Neural crest cell (in vitro differentiated cells): Measurements from ENCODE around the gene ADAMTS18. TPM values are rescaled to one million over a fixed set of nuclear protein-coding genes. Genes with fewer than 3 reads are reported as not detected.
"Not testable (repeated sequence)": the region's sequence is repeated elsewhere in the genome, so short reads cannot be mapped to it uniquely, and the experiment has no call there.

ENCODE experiments used
- DNase-seq: peaks from one replicate; pipeline ENCODE4 v3.0.0; 2021; ENCODE audit warnings: low read depth, mixed read lengths, low spot score
- H3K27ac Mint-ChIP-seq: one replicate; pipeline ENCODE4 v1.8.0; 2021; ENCODE audit warnings: mild to moderate bottlenecking, mixed read lengths; ENCODE audit not compliant: unreplicated experiment
- H3K27me3 Mint-ChIP-seq: 2 replicates; pipeline ENCODE4 v1.8.0; 2021; ENCODE audit warnings: low read depth, mild to moderate bottlenecking, mixed read lengths
- H3K36me3 Mint-ChIP-seq: 2 replicates; pipeline ENCODE4 v1.8.0; 2021; ENCODE audit warnings: low read depth, mild to moderate bottlenecking, mixed read lengths
- H3K4me1 Mint-ChIP-seq: 2 replicates; pipeline ENCODE4 v1.8.0; 2021; ENCODE audit warnings: mixed read lengths
- H3K4me3 Mint-ChIP-seq: one replicate; pipeline ENCODE4 v1.8.0; 2021; ENCODE audit warnings: mild to moderate bottlenecking, mixed read lengths
- H3K9me3 Mint-ChIP-seq: 2 replicates; pipeline ENCODE4 v1.8.0; 2021; ENCODE audit warnings: mixed read lengths
- total RNA-seq: library from RNA; stranded (reverse); gene quantifications from 2 replicates; pipeline ENCODE4 v1.2.1, GENCODE V29; 2021
- TF ChIP-seq, protein P1 (sequence below): fragments of 200-600 bp; sonication (generic); conservative IDR thresholded peaks from 2 replicates; pipeline ENCODE4 v1.5.0; 2021; ENCODE audit warnings: antibody characterized with exemption, mild to moderate bottlenecking

The ADAMTS18 gene
- total RNA-seq, 1 donor from 2014 or later, result 0.12 TPM

DNA sequence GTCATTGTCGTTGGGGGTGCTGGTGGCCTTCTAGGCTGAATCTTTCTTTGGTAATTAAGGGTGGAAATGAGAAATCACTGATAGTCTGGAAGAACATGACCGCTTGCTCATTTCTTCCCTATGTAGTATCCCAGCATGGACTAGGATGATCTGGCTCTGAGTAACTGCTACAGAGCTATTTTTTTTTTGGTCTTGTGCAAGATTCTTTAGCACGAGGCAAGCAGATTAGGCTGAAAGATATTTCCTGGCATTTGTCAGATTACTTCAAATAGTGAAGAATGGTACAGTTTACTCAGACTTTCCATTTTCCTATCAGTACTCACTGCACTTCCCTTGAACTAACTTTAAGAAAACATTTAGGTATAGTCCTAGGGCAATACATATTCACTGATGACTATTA is 146.6 kb downstream of the ADAMTS18 start:
- Mint-ChIP-seq H3K27me3 (no peaks in the 10 kb centered on the region), H3K4me1 (no peaks in the 10 kb centered on the region), H3K4me3 (no peak overlapping the region), H3K9me3 (no peaks in the 10 kb centered on the region), H3K27ac (no peak overlapping the region), H3K36me3 (no peaks in the 10 kb centered on the region)
- DNase-seq, result no peak
- TF ChIP-seq, protein P1, sequence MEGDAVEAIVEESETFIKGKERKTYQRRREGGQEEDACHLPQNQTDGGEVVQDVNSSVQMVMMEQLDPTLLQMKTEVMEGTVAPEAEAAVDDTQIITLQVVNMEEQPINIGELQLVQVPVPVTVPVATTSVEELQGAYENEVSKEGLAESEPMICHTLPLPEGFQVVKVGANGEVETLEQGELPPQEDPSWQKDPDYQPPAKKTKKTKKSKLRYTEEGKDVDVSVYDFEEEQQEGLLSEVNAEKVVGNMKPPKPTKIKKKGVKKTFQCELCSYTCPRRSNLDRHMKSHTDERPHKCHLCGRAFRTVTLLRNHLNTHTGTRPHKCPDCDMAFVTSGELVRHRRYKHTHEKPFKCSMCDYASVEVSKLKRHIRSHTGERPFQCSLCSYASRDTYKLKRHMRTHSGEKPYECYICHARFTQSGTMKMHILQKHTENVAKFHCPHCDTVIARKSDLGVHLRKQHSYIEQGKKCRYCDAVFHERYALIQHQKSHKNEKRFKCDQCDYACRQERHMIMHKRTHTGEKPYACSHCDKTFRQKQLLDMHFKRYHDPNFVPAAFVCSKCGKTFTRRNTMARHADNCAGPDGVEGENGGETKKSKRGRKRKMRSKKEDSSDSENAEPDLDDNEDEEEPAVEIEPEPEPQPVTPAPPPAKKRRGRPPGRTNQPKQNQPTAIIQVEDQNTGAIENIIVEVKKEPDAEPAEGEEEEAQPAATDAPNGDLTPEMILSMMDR, result no peak

DNA sequence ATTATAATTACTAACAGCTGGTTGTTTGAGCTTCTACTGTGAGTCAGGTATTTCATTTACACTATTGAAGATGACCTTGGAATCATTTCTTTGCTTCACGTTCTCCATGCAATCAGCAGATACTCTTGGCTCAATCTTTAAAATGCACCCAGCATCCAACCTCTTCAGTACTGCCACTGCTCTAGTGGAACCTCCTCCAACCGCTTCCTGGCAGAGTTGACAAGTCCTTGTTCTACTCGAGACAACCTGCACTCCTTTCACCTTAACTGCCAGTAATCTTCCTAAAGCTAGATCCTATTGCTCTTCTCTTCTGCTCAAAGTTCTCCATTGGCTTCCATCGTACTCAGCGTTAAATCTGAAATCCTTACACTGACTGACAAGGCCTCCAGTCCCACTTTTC is 149.2 kb downstream of the ADAMTS18 start:
- H3K9me3 Mint-ChIP-seq, result no peaks in the 10 kb centered on the region
- H3K4me1 Mint-ChIP-seq, result no peaks in the 10 kb centered on the region
- no peak for DNase-seq
- TF ChIP-seq, protein P1, result no peak
- no peaks in the 10 kb centered on the region for H3K27me3 Mint-ChIP-seq
- no peak overlapping the region for H3K4me3 Mint-ChIP-seq
- no peaks in the 10 kb centered on the region for H3K36me3 Mint-ChIP-seq
- no peak overlapping the region for H3K27ac Mint-ChIP-seq

DNA sequence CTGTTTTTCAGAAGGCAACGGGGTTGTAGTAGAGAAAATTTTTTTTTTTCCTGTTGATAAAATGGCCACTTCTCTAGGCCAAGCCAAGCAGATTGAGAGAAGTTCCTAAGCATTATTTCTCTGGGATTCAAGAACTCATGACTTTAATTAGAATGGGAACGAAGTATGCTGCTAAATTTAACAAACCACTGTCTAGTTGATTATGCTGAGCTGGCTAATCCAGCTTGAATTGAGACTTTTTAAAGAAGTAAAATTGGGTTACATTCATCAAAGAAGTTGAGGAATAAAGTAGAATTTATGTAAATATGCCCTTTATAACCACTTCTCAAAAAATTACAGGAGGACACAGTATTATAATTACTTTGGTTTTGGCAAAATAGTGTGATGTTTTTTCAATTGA is 152.5 kb downstream of the ADAMTS18 start:
- Mint-ChIP-seq H3K4me1 (no peaks in the 10 kb centered on the region), H3K27ac (no peak overlapping the region), H3K27me3 (no peaks in the 10 kb centered on the region), H3K9me3 (no peaks in the 10 kb centered on the region), H3K4me3 (no peak overlapping the region), H3K36me3 (no peaks in the 10 kb centered on the region)
- no peak for DNase-seq
- TF ChIP-seq, protein P1, result no peak

DNA sequence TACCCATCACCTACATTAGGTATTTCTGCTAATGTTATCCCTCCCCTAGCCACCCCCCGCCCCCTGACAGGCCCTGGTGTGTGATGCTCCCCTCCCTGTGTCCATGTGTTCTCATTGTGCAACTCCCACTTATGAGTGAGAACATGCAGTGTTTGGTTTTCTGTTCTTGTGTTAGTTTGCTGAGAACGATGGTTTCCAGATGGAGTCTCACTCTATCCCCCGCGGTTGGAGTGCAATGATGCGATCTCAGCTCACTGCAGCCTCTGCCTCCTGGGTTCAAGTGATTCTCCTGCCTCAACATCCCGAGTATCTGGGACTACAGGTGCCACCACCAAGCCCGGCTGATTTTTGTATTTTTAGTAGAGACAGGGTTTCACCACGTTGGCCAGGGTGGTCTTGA is 155.5 kb downstream of the ADAMTS18 start:
- H3K27me3 Mint-ChIP-seq, H3K9me3 Mint-ChIP-seq, H3K4me1 Mint-ChIP-seq, H3K27ac Mint-ChIP-seq, H3K4me3 Mint-ChIP-seq, H3K36me3 Mint-ChIP-seq, DNase-seq: not testable (repeated sequence)

DNA sequence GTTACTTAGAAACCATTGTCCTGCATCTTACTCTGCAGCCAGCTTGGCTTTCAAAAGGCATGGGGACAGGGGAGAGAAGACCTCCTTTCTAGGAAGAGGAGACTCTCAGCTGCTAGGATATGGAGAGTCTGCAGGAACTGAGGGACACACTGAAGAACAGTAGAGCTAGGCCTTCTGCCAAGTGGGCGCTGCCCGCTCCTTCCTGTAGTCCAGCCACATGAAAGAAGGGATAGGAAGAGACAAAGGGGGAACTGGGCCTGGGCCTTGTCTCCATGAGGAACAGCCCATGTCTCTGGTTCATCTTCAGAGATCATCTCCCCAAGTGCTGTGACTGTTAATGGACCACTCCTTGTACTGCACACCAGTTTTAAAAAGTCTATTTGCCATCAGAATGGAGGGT is 157.3 kb downstream of the ADAMTS18 start:
- Mint-ChIP-seq H3K27me3 (no peaks in the 10 kb centered on the region), H3K4me3 (no peak overlapping the region), H3K9me3 (peaks cover 3% of the 10 kb centered on the region), H3K4me1 (no peaks in the 10 kb centered on the region), H3K27ac (no peak overlapping the region), H3K36me3 (no peaks in the 10 kb centered on the region)
- DNase-seq, result no peak
- TF ChIP-seq, protein P1, result no peak

DNA sequence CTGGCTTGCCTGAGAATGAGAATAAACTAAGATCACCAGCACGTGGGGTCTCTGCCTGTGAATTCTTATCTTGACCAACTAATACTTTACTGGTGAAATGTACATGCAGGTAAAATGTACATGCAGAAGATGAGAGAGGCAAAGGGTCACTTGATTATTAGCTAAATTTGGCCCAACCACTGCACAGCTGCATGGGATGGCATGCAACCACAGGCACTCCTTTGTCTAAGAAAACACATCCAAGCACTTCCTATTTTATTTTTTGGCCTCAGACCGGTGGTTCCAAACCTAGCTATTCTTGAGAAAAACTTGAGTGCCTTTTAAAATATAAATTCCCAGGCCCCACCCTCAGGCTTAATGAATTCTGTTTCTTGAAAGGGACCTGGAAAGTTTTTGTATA is 157.7 kb downstream of the ADAMTS18 start:
- peaks cover 3% of the 10 kb centered on the region for H3K9me3 Mint-ChIP-seq
- no peak overlapping the region for H3K4me3 Mint-ChIP-seq
- no peak for DNase-seq
- no peak overlapping the region for H3K27ac Mint-ChIP-seq
- no peaks in the 10 kb centered on the region for H3K27me3 Mint-ChIP-seq
- TF ChIP-seq, protein P1, result no peak
- no peaks in the 10 kb centered on the region for H3K4me1 Mint-ChIP-seq
- no peaks in the 10 kb centered on the region for H3K36me3 Mint-ChIP-seq
